H1 (cell line): ENCODE measurements around the gene SLC17A1. TPM values are rescaled to one million over a fixed set of nuclear protein-coding genes. Genes with fewer than 3 reads are reported as not detected.

ENCODE experiments used
- CTCF ChIA-PET: fragments of 300-600 bp; sonication (Branson Sonifier 250); formaldehyde crosslinking; loops from one replicate; lab custom pipeline; 2021; ENCODE audit not compliant: partially characterized antibody; lab: Charles Lee
- POLR2A ChIA-PET: fragments of 300-600 bp; sonication (Branson Sonifier 250); formaldehyde crosslinking; loops from one replicate; lab custom pipeline; 2021; ENCODE audit warnings: inconsistent platforms; ENCODE audit not compliant: partially characterized antibody; lab: Charles Lee
- DNase-seq, 2 experiments: peaks; one replicate each; pipeline versions ENCODE4 v3.0.0 to v3.0.0-alpha.2; 2010 to 2022; ENCODE audit warnings: low spot score in 2 of 2, low read depth in 1 of 2, mixed read lengths in 1 of 2
- FAIRE-seq: peaks from 2 replicates; lab custom pipeline; 2011; peaks lifted over from hg19 to GRCh38; lab: Jason Lieb, UNC
- H2AFZ ChIP-seq: 2 replicates; pipeline ENCODE4 v1.8.1; 2012; ENCODE audit warnings: low read length, inconsistent platforms
- H2AK5ac ChIP-seq: 2 replicates; pipeline ENCODE4 v1.6.1; 2013; ENCODE audit warnings: low read depth, low read length
- H2BK120ac ChIP-seq: replicated peaks from 2 replicates; pipeline ENCODE3; 2013; ENCODE audit warnings: low read depth, low read length, inconsistent platforms
- H2BK12ac ChIP-seq: 2 replicates; pipeline ENCODE4 v1.6.1; 2013; ENCODE audit warnings: low read depth, low read length
- H2BK15ac ChIP-seq: 2 replicates; pipeline ENCODE4 v1.6.1; 2013; ENCODE audit warnings: low read length
- H2BK20ac ChIP-seq: 2 replicates; pipeline ENCODE4 v1.6.1; 2013; ENCODE audit warnings: low read length
- H2BK5ac ChIP-seq: 2 replicates; pipeline ENCODE4 v1.6.1; 2013; ENCODE audit warnings: low read depth, low read length
- H3K14ac ChIP-seq: 2 replicates; pipeline ENCODE4 v1.6.1; 2013; ENCODE audit warnings: inconsistent platforms; ENCODE audit not compliant: insufficient read length
- H3K18ac ChIP-seq: 2 replicates; pipeline ENCODE4 v1.6.1; 2013; ENCODE audit warnings: low read length; ENCODE audit errors: extremely low read depth
- H3K23ac ChIP-seq: 2 replicates; pipeline ENCODE4 v1.6.1; 2013; ENCODE audit warnings: inconsistent platforms; ENCODE audit not compliant: insufficient read length
- H3K23me2 ChIP-seq: 2 replicates; pipeline ENCODE4 v1.6.1; 2013; ENCODE audit warnings: low read depth, low read length
- H3K27ac ChIP-seq: 2 replicates; pipeline ENCODE4 v1.6.1; 2011; ENCODE audit warnings: low read depth, low read length, inconsistent platforms
- H3K27me3 ChIP-seq, 4 experiments: replicated peaks in 1 of 4; 1 replicate in 1 of 4; 2 replicates in 3 of 4; pipeline versions ENCODE4 v1.6.1 to v1.8.1; 2011 to 2013; ENCODE audit warnings: low read length in 3 of 4, mild to moderate bottlenecking in 3 of 4, inconsistent platforms in 2 of 4, mixed read lengths in 2 of 4, moderate library complexity in 1 of 4; ENCODE audit not compliant: control insufficient read depth in 3 of 4, insufficient read depth in 3 of 4; ENCODE audit errors: extremely low read depth in 1 of 4
- H3K36me3 ChIP-seq, 4 experiments: 2 replicates each; pipeline versions ENCODE4 v1.6.1 to v1.8.1; 2011 to 2013; ENCODE audit warnings: mild to moderate bottlenecking in 4 of 4, low read length in 3 of 4, moderate library complexity in 2 of 4, control low read depth in 1 of 4, inconsistent platforms in 1 of 4; ENCODE audit not compliant: insufficient read depth in 4 of 4, control insufficient read depth in 2 of 4
- H3K4ac ChIP-seq: replicated peaks from 2 replicates; pipeline ENCODE3; 2013; ENCODE audit warnings: low read length, low read depth, mixed read lengths, inconsistent platforms; ENCODE audit not compliant: insufficient read length
- H3K4me1 ChIP-seq, 4 experiments: replicated peaks in 1 of 4; 1 replicate in 1 of 4; 2 replicates in 3 of 4; pipeline versions ENCODE4 v1.6.1 to v1.8.1; 2011 to 2013; ENCODE audit warnings: low read length in 3 of 4, inconsistent platforms in 2 of 4, mixed read lengths in 1 of 4; ENCODE audit not compliant: insufficient read depth in 4 of 4, control insufficient read depth in 3 of 4
- H3K4me2 ChIP-seq, 2 experiments: 2 replicates each; pipeline versions ENCODE4 v1.6.1 to v1.8.1; 2011 to 2013; ENCODE audit warnings: low read depth in 2 of 2, low read length in 2 of 2, control low read depth in 1 of 2, inconsistent platforms in 1 of 2, mild to moderate bottlenecking in 1 of 2; ENCODE audit not compliant: insufficient read depth in 1 of 2
- H3K4me3 ChIP-seq, 4 experiments: fragments of 200-600, 300-600 bp in 1 of 4; sonication (generic), shearing (Covaris generic), sonication (Bioruptor Twin) in 1 of 4; 2 replicates each; pipeline versions ENCODE4 v1.5.1 to v1.8.1; 2011 to 2016; ENCODE audit warnings: low read length in 4 of 4, low read depth in 3 of 4, control low read depth in 2 of 4, inconsistent platforms in 2 of 4, mild to moderate bottlenecking in 2 of 4, mixed read lengths in 1 of 4, moderate library complexity in 1 of 4; ENCODE audit not compliant: insufficient read depth in 2 of 4; ENCODE audit errors: extremely low read depth in 1 of 4
- H3K56ac ChIP-seq: replicated peaks from 2 replicates; pipeline ENCODE3; 2013; ENCODE audit warnings: low read depth, mild to moderate bottlenecking, mixed read lengths, low read length, inconsistent platforms; ENCODE audit not compliant: insufficient read length
- H3K79me1 ChIP-seq: 2 replicates; pipeline ENCODE4 v1.6.1; 2013; ENCODE audit warnings: low read depth, low read length, control low read depth
- H3K79me2 ChIP-seq, 2 experiments: 2 replicates each; pipeline versions ENCODE4 v1.6.1 to v1.8.1; 2012 to 2013; ENCODE audit warnings: low read length in 2 of 2, mild to moderate bottlenecking in 2 of 2, inconsistent platforms in 1 of 2; ENCODE audit not compliant: insufficient read depth in 2 of 2, control insufficient read depth in 1 of 2
- H3K9ac ChIP-seq, 4 experiments: replicated peaks in 1 of 4; 1 replicate in 1 of 4; 2 replicates in 3 of 4; pipeline versions ENCODE4 v1.6.1 to v1.8.1; 2011 to 2013; ENCODE audit warnings: low read depth in 3 of 4, low read length in 3 of 4, control low read depth in 2 of 4, mild to moderate bottlenecking in 2 of 4, moderate library complexity in 2 of 4, inconsistent platforms in 1 of 4; ENCODE audit errors: extremely low read depth in 1 of 4
- H3K9me3 ChIP-seq, 2 experiments: 2 replicates each; pipeline versions ENCODE4 v1.6.1 to v1.8.1; 2012 to 2013; ENCODE audit warnings: mild to moderate bottlenecking in 2 of 2, moderate library complexity in 2 of 2, control low read depth in 1 of 2, inconsistent platforms in 1 of 2, low read depth in 1 of 2, low read length in 1 of 2, mixed read lengths in 1 of 2; ENCODE audit not compliant: insufficient read depth in 2 of 2
- H4K20me1 ChIP-seq, 2 experiments: replicated peaks in 1 of 2; 2 replicates each; pipeline versions ENCODE3 to v1.8.1; 2011 to 2013; ENCODE audit warnings: inconsistent platforms in 2 of 2, low read length in 2 of 2, mild to moderate bottlenecking in 1 of 2; ENCODE audit not compliant: insufficient read depth in 2 of 2, control insufficient read depth in 1 of 2
- H4K5ac ChIP-seq: 2 replicates; pipeline ENCODE4 v1.6.1; 2013; ENCODE audit warnings: low read length, low read depth, mixed read lengths, inconsistent platforms; ENCODE audit not compliant: insufficient read length
- H4K8ac ChIP-seq: 2 replicates; pipeline ENCODE4 v1.8.0; 2013; ENCODE audit warnings: mild to moderate bottlenecking, moderate library complexity, low read length, inconsistent platforms; ENCODE audit not compliant: insufficient read depth; ENCODE audit errors: extremely low read depth
- H4K91ac ChIP-seq: replicated peaks from 2 replicates; pipeline ENCODE3; 2013; ENCODE audit warnings: low read length, mixed read lengths, inconsistent platforms; ENCODE audit not compliant: insufficient read length
- BCL11A ChIP-seq, 2 experiments: IDR thresholded peaks; one replicate each; pipeline ENCODE4 v1.6.1; 2011; ENCODE audit warnings: low read depth in 2 of 2, low read length in 2 of 2, mild to moderate bottlenecking in 2 of 2
- CHD1 ChIP-seq: IDR thresholded peaks from 2 replicates; pipeline ENCODE4 v1.6.1; 2012; ENCODE audit warnings: low read depth, low read length, improper control_type of control experiment
- EGR1 ChIP-seq: IDR thresholded peaks from 2 replicates; pipeline ENCODE4 v1.6.1; 2011; ENCODE audit warnings: low read depth, low read length, borderline replicate concordance
- EP300 ChIP-seq, 2 experiments: IDR thresholded peaks; 1 replicate in 1 of 2; 2 replicates in 1 of 2; pipeline ENCODE4 v1.6.1; 2011 to 2012; ENCODE audit warnings: low read depth in 2 of 2, low read length in 2 of 2, mild to moderate bottlenecking in 2 of 2, borderline replicate concordance in 1 of 2, inconsistent platforms in 1 of 2, moderate library complexity in 1 of 2
- EZH2 ChIP-seq: fragments of 200-600 bp; sonication (generic); IDR thresholded peaks from 2 replicates; pipeline ENCODE4 v1.7.1; 2012; ENCODE audit warnings: low read depth, mild to moderate bottlenecking, moderate library complexity, low read length, inconsistent platforms; ENCODE audit not compliant: severe bottlenecking
- HDAC6 ChIP-seq: IDR thresholded peaks from one replicate; pipeline ENCODE4 v1.7.1; 2012; ENCODE audit warnings: low read depth, mild to moderate bottlenecking, inconsistent platforms, low read length, moderate library complexity
- JUND ChIP-seq: IDR thresholded peaks from 2 replicates; pipeline ENCODE4 v1.6.1; 2011; ENCODE audit warnings: mild to moderate bottlenecking, improper control_type of control experiment, low read length
- KDM4A ChIP-seq: IDR thresholded peaks from one replicate; pipeline ENCODE4 v1.7.1; 2012; ENCODE audit warnings: low read depth, mild to moderate bottlenecking, moderate library complexity, low read length, inconsistent platforms; ENCODE audit not compliant: severe bottlenecking
- KDM5A ChIP-seq: fragments of 200-600 bp; IDR thresholded peaks from 2 replicates; pipeline ENCODE4 v1.7.1; 2012; ENCODE audit warnings: mild to moderate bottlenecking, low read length, inconsistent platforms, mixed read lengths
- RAD21 ChIP-seq, 2 experiments: IDR thresholded peaks in 1 of 2; conservative IDR thresholded peaks in 1 of 2; 2 replicates each; pipeline ENCODE4 v1.6.1; 2011; ENCODE audit warnings: low read depth in 2 of 2, low read length in 2 of 2, improper control_type of control experiment in 1 of 2, inconsistent platforms in 1 of 2, mild to moderate bottlenecking in 1 of 2, moderate library complexity in 1 of 2
- RNF2 ChIP-seq: fragments of 200-900, 300-1000 bp; sonication (generic); IDR thresholded peaks from 2 replicates; pipeline ENCODE4 v1.7.1; 2016; ENCODE audit warnings: borderline replicate concordance, low read depth, mild to moderate bottlenecking, antibody characterized with exemption, low read length; ENCODE audit not compliant: poor library complexity, severe bottlenecking; ENCODE audit errors: missing control alignments
- RXRA ChIP-seq: IDR thresholded peaks from 2 replicates; pipeline ENCODE4 v1.6.1; 2011; ENCODE audit warnings: low read depth, mild to moderate bottlenecking, low read length, moderate library complexity; ENCODE audit not compliant: insufficient read depth
- TEAD4 ChIP-seq: IDR thresholded peaks from 2 replicates; pipeline ENCODE4 v1.6.1; 2012; ENCODE audit warnings: low read depth, low read length, inconsistent platforms, mixed read lengths
- polyA plus RNA-seq, 7 experiments: library from polyadenylated mRNA; depleted of rRNA in 3 of 7; stranded (reverse) in 5 of 7; unstranded in 2 of 7; fragments of >200 nt in 5 of 7; fragments of 200-250 nt in 2 of 7; gene quantifications; 1 replicate in 5 of 7; 2 replicates in 1 of 7; 4 replicates in 1 of 7; pipeline versions ENCODE4 v1.2.1 to v1.2.3, GENCODE V29; 2011 to 2013; ENCODE audit warnings: missing spikeins in 2 of 7, mixed read lengths in 2 of 7
- total RNA-seq: library from RNA; stranded (reverse); fragmentation: NEBNext Ultra II Directional; extraction: Animal tissue kit (Norgen Biotek cat#: 25700); gene quantifications from 2 replicates; pipeline ENCODE4 v1.2.1, GENCODE V29; 2021

Gene SLC17A1
- total and polyA plus RNA-seq, 2 of the 8 experiments (the other 6 are each of a cell fraction or from before 2014, with no cell fraction given) = not detected

DNA sequence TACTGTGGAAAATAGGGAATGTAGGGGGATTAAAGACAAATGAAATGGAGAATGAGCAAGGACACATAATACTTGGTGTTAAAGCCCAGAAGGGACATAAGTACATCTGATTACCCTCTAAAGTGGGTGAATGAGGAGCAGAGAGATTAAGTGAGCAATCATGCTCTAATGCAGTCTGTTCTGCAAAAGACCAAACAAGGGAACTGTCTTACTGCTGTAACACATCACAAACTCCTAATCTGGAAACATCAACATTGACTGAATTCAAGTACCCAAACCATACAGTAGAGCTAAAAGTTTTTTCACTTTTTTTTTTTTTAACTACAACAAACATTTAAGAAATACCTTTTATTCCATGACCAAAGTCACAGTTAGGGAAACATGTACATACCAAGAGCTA lies 96.6 kb downstream of the SLC17A1 start:
- no peak overlapping the region for H2AFZ ChIP-seq
- no peaks in the 10 kb centered on the region for H3K4me1 ChIP-seq
- H4K8ac ChIP-seq = no peak overlapping the region
- H2BK12ac ChIP-seq = no peak overlapping the region
- no peaks in the 10 kb centered on the region for H4K20me1 ChIP-seq
- no peak overlapping the region for H3K23ac ChIP-seq
- peaks cover 3% of the 10 kb centered on the region in 2 experiments; a peak in 3 of 4 replicates for H3K9me3 ChIP-seq
- CTCF ChIA-PET = interaction anchor here (0.6 to 1.3 kb wide), 4 partner anchors 9 to 422 kb away, joined by 3 to 4 read pairs (median 3); no protein-coding TSS in a partner anchor
- H3K27me3 ChIP-seq = no peaks in the 10 kb centered on the region
- no peak for DNase-seq
- TF ChIP-seq KDM5A (no peak), TEAD4 (no peak), RXRA (no peak), EP300 (IDR thresholded peaks at IDR 0.05; ENCODE audit: borderline replicate concordance in 1 of 2, low read depth in 2 of 2, low read length in 2 of 2) (no peak), BCL11A (IDR thresholded peaks at IDR 0.05; ENCODE audit: low read depth in 2 of 2, low read length in 2 of 2) (no peak), EGR1 (no peak), JUND (no peak), CHD1 (no peak), KDM4A (no peak), RNF2 (no peak), RAD21 (IDR thresholded peaks at IDR 0.05 in 1 of 2, conservative IDR thresholded peaks at IDR 0.05 in 1 of 2; ENCODE audit: low read depth in 2 of 2, low read length in 2 of 2) (no peak), EZH2 (no peak), HDAC6 (no peak)
- TF ChIP-seq, all 59 proteins: peak for 0
- Histone ChIP-seq H2BK20ac (no peak overlapping the region), H3K14ac (no peak overlapping the region), H3K27ac (no peak overlapping the region), H3K56ac (no peak overlapping the region), H4K5ac (no peak overlapping the region), H3K4me2 (no peak overlapping the region), H4K91ac (no peak overlapping the region), H2BK15ac (no peak overlapping the region), H3K79me1 (no peaks in the 10 kb centered on the region), H3K18ac (no peak overlapping the region), H2AK5ac (no peak overlapping the region), H3K36me3 (no peaks in the 10 kb centered on the region), H3K4me3 (no peak overlapping the region), H3K23me2 (no peaks in the 10 kb centered on the region), H3K9ac (no peak overlapping the region), H3K4ac (no peak overlapping the region), H2BK120ac (no peak overlapping the region), H2BK5ac (no peak overlapping the region), H3K79me2 (no peaks in the 10 kb centered on the region)
- no peak for FAIRE-seq
- POLR2A ChIA-PET = no interaction called here
